Stimulated activated CD8-positive, alpha-beta memory T cell treated with anti-CD3 and anti-CD28 coated beads, Interleukin-4, amount 100 ng/mL, for 24 hours (primary cell): ENCODE results near the gene MAGI3.
"Not testable (repeated sequence)": the region's sequence is repeated elsewhere in the genome, so short reads cannot be mapped to it uniquely, and the experiment has no call there.

Experiments
- DNase-seq: peaks from one replicate; pipeline ENCODE4 v3.0.0-alpha.2; 2020; ENCODE audit warnings: low read depth

The MAGI3 gene

GRCh38 chr1:113444857-113445256 lies 54.5 kb downstream of the MAGI3 start:
- no peak for DNase-seq

GRCh38 chr1:113451710-113452109 lies 61.4 kb downstream of the MAGI3 start:
- no peak for DNase-seq

GRCh38 chr1:113452921-113453770 lies 62.8 kb downstream of the MAGI3 start:
- DNase-seq, result no peak

- DNase-seq, result no peak
Measured at GRCh38 chr1:113453771-113454083, 63.4 kb downstream of the MAGI3 start.

GRCh38 chr1:113455374-113455773 lies 65.1 kb downstream of the MAGI3 start:
- no peak for DNase-seq

GRCh38 chr1:113456967-113457366 lies 66.7 kb downstream of the MAGI3 start:
- no peak for DNase-seq

GRCh38 chr1:113459279-113459678 lies 69.0 kb downstream of the MAGI3 start:
- DNase-seq, result no peak

- DNase-seq, result no peak
Measured at GRCh38 chr1:113467991-113468390, 77.7 kb downstream of the MAGI3 start.

- DNase-seq, result not testable (repeated sequence)
Measured at GRCh38 chr1:113478427-113479195, 88.3 kb downstream of the MAGI3 start.

GRCh38 chr1:113479713-113480676 lies 89.7 kb downstream of the MAGI3 start:
- DNase-seq, result no peak

- not testable (repeated sequence) for DNase-seq
Measured at GRCh38 chr1:113485131-113485530, 94.8 kb downstream of the MAGI3 start.

GRCh38 chr1:113488576-113489177 lies 98.4 kb downstream of the MAGI3 start:
- DNase-seq, result no peak

- no peak for DNase-seq
Measured at GRCh38 chr1:113490384-113490783, 100.1 kb downstream of the MAGI3 start.

GRCh38 chr1:113493533-113493932 lies 103.2 kb downstream of the MAGI3 start:
- DNase-seq, result no peak

- no peak for DNase-seq
Measured at GRCh38 chr1:113505357-113505756, 115.0 kb downstream of the MAGI3 start.

GRCh38 chr1:113507552-113508214 lies 117.4 kb downstream of the MAGI3 start:
- no peak for DNase-seq

GRCh38 chr1:113508364-113509164 lies 118.2 kb downstream of the MAGI3 start:
- no peak for DNase-seq

GRCh38 chr1:113509766-113510165 lies 119.5 kb downstream of the MAGI3 start:
- DNase-seq, result not testable (repeated sequence)

GRCh38 chr1:113511269-113511668 lies 121.0 kb downstream of the MAGI3 start:
- DNase-seq, result no peak

GRCh38 chr1:113515498-113515897 lies 125.2 kb downstream of the MAGI3 start:
- DNase-seq, result no peak
